Panc1 (cell line): ENCODE measurements around the gene GPR18. TPM values are rescaled to one million over a fixed set of nuclear protein-coding genes. Genes with fewer than 3 reads are reported as not detected.

ENCODE experiments used
- ATAC-seq: fragments of 200-7000 bp; cut with Tn5 transposase; 2 replicates; pipeline ENCODE4 v1.9.1; 2020; ENCODE audit warnings: mild to moderate bottlenecking, moderate library complexity
- BruUV-seq: library from RNA; stranded (reverse); fragments of 400-500 nt; replicated peaks from 2 replicates; lab custom pipeline; 2021; lab: Mats Ljungman, UMichigan
- CTCF ChIA-PET: fragments of 300-600 bp; sonication (Branson Sonifier 250); formaldehyde crosslinking; loops from one replicate; lab custom pipeline; 2022; ENCODE audit warnings: antibody characterized with exemption; lab: Charles Lee
- POLR2A ChIA-PET: fragments of 300-600 bp; sonication (Branson Sonifier 250); formaldehyde crosslinking; loops from one replicate; lab custom pipeline; 2022; ENCODE audit warnings: antibody characterized with exemption; lab: Charles Lee
- DNase-seq: peaks from one replicate; pipeline ENCODE4 v3.0.0-alpha.2; 2010; ENCODE audit warnings: low read depth, low spot score
- H3K27ac ChIP-seq: 2 replicates; pipeline ENCODE4 v1.5.1; 2011; ENCODE audit warnings: mild to moderate bottlenecking, low read length, inconsistent platforms
- H3K27me3 ChIP-seq: fragments of 200-500 bp; sonication (Bioruptor generic); 2 replicates; pipeline ENCODE4 v1.6.0; 2014; ENCODE audit warnings: low read length, inconsistent platforms; ENCODE audit not compliant: control insufficient read depth, insufficient read depth
- H3K36me3 ChIP-seq: fragments of 200-500 bp; sonication (Bioruptor generic); 2 replicates; pipeline ENCODE4 v1.5.1; 2014; ENCODE audit warnings: inconsistent platforms, mild to moderate bottlenecking, low read length, moderate library complexity; ENCODE audit not compliant: control insufficient read depth, insufficient read depth
- H3K4me1 ChIP-seq: 2 replicates; pipeline ENCODE4 v1.5.1; 2011; ENCODE audit warnings: inconsistent platforms, mild to moderate bottlenecking, low read length, moderate library complexity; ENCODE audit not compliant: control insufficient read depth, insufficient read depth
- H3K4me3 ChIP-seq, 2 experiments: 2 replicates each; pipeline ENCODE4 v1.5.1; 2011 to 2012; ENCODE audit warnings: low read depth in 2 of 2, low read length in 2 of 2, mild to moderate bottlenecking in 2 of 2, inconsistent platforms in 1 of 2, moderate library complexity in 1 of 2
- H3K9me3 ChIP-seq: fragments of 200-500 bp; sonication (Bioruptor generic); 2 replicates; pipeline ENCODE4 v1.5.1; 2014; ENCODE audit warnings: low read depth, mild to moderate bottlenecking, inconsistent platforms, low read length, moderate library complexity; ENCODE audit not compliant: control insufficient read depth, insufficient read depth
- CTCF ChIP-seq: fragments of 450-650 bp; IDR thresholded peaks from 2 replicates; pipeline ENCODE4 v1.5.1; 2017; ENCODE audit warnings: mild to moderate bottlenecking
- POLR2AphosphoS5 ChIP-seq: IDR thresholded peaks from 2 replicates; pipeline ENCODE4 v1.6.1; 2012; ENCODE audit warnings: mild to moderate bottlenecking, low read depth, low read length, moderate library complexity
- REST ChIP-seq, 2 experiments: IDR thresholded peaks; 2 replicates each; pipeline ENCODE4 v1.6.1; 2011 to 2012; ENCODE audit warnings: low read depth in 2 of 2, control low read depth in 1 of 2, low read length in 1 of 2, mild to moderate bottlenecking in 1 of 2, moderate library complexity in 1 of 2; ENCODE audit not compliant: insufficient read depth in 1 of 2
- SIN3A ChIP-seq: IDR thresholded peaks from 2 replicates; pipeline ENCODE4 v1.6.1; 2012; ENCODE audit warnings: low read depth, mild to moderate bottlenecking, low read length, moderate library complexity, borderline replicate concordance; ENCODE audit not compliant: insufficient read depth
- TCF7L2 ChIP-seq: IDR thresholded peaks from 2 replicates; pipeline ENCODE4 v1.6.1; 2011; ENCODE audit warnings: mild to moderate bottlenecking, low read depth, low read length, inconsistent platforms
- in situ Hi-C: cut with HindIII; loops from 2 replicates; pipeline ENCODE4 v1.10.0; 2016; ENCODE audit warnings: low sequenced_read_pairs, low pct_unique_long_range_greater_than_20kb
- intact Hi-C: fragments of 100-400 bp; cut with micrococcal nuclease; formaldehyde crosslinking; loops from one replicate; pipeline ENCODE4 v1.10.0; 2022; ENCODE audit not compliant: unreplicated experiment
- total RNA-seq: library from RNA; stranded (reverse); gene quantifications from one replicate; pipeline ENCODE4 v1.2.1, GENCODE V29; 2021; ENCODE audit not compliant: unreplicated experiment

GPR18 gene
- total RNA-seq, 1 experiment from 2014 or later: not detected

GRCh38 chr13:99299920-99300341, 41.8 kb upstream of the GPR18 start:
- no peak for TF ChIP-seq TCF7L2
- no peak for TF ChIP-seq SIN3A
- TF ChIP-seq POLR2AphosphoS5: no peak
- DNase-seq (no peak), ATAC-seq (no peak)
- POLR2A ChIA-PET: no interaction called here
- Histone ChIP-seq H3K36me3 (no peaks in the 10 kb centered on the region), H3K9me3 (no peaks in the 10 kb centered on the region), H3K4me3 (no peak overlapping the region), H3K27ac (no peak overlapping the region), H3K27me3 (no peaks in the 10 kb centered on the region), H3K4me1 (no peaks in the 10 kb centered on the region)
- in situ Hi-C loops (no loop called here), intact Hi-C loops (no loop called here)
- BruUV-seq: no TSS peak
- CTCF ChIA-PET: no interaction called here

GRCh38 chr13:99299256-99299919, 41.2 kb upstream of the GPR18 start:
- H3K27ac ChIP-seq: no peak overlapping the region
- in situ Hi-C loops: no loop called here
- no peak for ATAC-seq
- intact Hi-C loops: no loop called here
- no peak for TF ChIP-seq TCF7L2
- no peak for TF ChIP-seq SIN3A
- no peak for TF ChIP-seq REST (IDR thresholded peaks at IDR 0.05; ENCODE audit: insufficient read depth in 1 of 2, low read depth in 2 of 2, low read length in 1 of 2)
- no peak for TF ChIP-seq CTCF
- no peak for TF ChIP-seq POLR2AphosphoS5
- POLR2A ChIA-PET: no interaction called here
- no peak for DNase-seq
- H3K27me3 ChIP-seq: no peaks in the 10 kb centered on the region
- no peaks in the 10 kb centered on the region for H3K9me3 ChIP-seq
- CTCF ChIA-PET: no interaction called here
- no TSS peak for BruUV-seq
- H3K36me3 ChIP-seq: no peaks in the 10 kb centered on the region
- H3K4me3 ChIP-seq: no peak overlapping the region
- H3K4me1 ChIP-seq: no peaks in the 10 kb centered on the region

- ATAC-seq (no peak), DNase-seq (no peak)
- intact Hi-C loops: no loop called here
- Histone ChIP-seq H3K4me3 (no peak overlapping the region), H3K4me1 (no peaks in the 10 kb centered on the region), H3K36me3 (no peaks in the 10 kb centered on the region), H3K27me3 (no peaks in the 10 kb centered on the region), H3K27ac (no peak overlapping the region), H3K9me3 (no peaks in the 10 kb centered on the region)
- ChIA-PET POLR2A (no interaction called here), CTCF (no interaction called here)
- no TSS peak for BruUV-seq
- in situ Hi-C loops: no loop called here
- TF ChIP-seq REST (IDR thresholded peaks at IDR 0.05; ENCODE audit: insufficient read depth in 1 of 2, low read depth in 2 of 2, low read length in 1 of 2): no peak
- TF ChIP-seq CTCF: no peak
- TF ChIP-seq POLR2AphosphoS5: no peak
- no peak for TF ChIP-seq SIN3A
- no peak for TF ChIP-seq TCF7L2
These were observed 39.9 kb upstream of the GPR18 start for GRCh38 chr13:99298056-99298455.
